Stimulated activated CD4-positive, alpha-beta T cell treated with anti-CD3 and anti-CD28 coated beads, Interleukin-15, amount 100 ng/mL, for 1 hour (primary cell): Measurements from ENCODE around the gene ZNF697.

ENCODE experiments used
- DNase-seq, 2 donors: peaks; one replicate each; pipeline ENCODE4 v3.0.0-alpha.2; 2020; ENCODE audit warnings: low read depth in 1 of 2, low spot score in 1 of 2

Gene ZNF697

DNA sequence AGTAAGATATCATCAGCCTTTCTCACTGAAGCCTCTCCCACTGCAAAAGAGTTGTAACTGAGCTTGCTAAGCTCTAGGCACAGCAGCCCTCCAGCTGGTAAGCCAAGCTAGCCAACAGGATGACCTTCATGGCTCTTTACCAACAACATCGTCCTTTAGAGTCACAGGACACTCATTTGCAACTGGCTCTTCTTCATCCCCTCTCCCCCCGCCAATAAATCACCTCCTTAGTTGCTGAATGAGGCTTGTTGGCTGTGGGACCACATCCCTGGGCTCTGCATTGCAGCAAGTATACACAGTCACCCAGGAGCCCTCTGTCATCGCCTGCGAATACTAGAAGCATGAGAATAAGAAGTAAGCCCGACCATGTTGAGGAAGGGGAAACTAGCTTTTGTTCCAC is 16.0 kb upstream of the ZNF697 start:
- DNase-seq = no peak

- no peak for DNase-seq
Observed at GRCh38 chr1:119662034-119662437, 14.0 kb upstream of the ZNF697 start.

- DNase-seq = no peak
Observed at GRCh38 chr1:119660253-119661083, 12.4 kb upstream of the ZNF697 start.

GRCh38 chr1:119659628-119660027 is 11.6 kb upstream of the ZNF697 start:
- no peak for DNase-seq

DNA sequence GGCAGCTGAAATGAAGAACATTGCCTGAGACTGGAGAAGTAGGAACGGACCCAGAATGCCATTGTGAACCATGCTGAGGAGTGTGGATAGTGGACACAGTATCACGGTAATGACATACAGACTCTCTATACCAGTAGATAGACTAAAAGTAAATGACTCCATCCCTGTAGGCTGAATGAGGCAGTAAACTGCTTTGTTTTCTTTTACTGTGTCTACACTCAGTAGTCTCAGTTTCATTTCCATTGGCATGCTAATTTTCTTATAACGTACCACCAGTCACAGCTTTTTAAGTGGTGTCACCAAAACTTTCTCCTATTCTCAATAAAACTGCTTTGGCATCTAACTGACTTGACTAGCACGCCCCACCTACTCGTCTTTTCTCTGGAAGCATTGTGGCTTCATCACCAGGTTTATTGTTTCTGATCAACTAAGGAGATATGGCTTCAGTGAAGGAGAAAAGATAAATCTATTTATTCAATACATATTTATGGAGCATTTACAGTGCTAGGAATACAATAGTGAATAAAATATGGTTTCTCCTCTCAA is 8.4 kb upstream of the ZNF697 start:
- no peak for DNase-seq

GRCh38 chr1:119655154-119655553 is 7.1 kb upstream of the ZNF697 start:
- no peak for DNase-seq

- no peak for DNase-seq
Observed at GRCh38 chr1:119653839-119654170, 5.7 kb upstream of the ZNF697 start.

- DNase-seq = no peak
Observed at GRCh38 chr1:119653135-119653838, 5.2 kb upstream of the ZNF697 start.

DNA sequence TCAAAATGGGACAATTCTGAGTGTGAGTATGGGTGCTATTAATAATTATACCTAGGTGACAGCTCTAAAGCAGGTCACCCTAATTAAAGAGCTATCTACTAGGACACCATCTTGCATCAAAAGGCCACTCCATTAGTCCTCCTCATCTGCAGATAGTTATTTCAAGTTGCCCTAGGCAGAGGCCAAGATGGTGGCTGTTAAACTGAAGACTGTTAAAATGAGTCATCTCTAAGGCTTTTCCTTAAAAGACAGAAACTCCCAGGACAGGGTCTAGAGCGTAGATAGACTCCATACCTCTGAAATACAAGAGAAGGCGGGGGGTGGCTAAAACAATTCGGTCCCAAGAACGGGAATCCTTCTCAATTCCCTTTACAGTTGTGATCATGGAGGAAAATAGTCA is 4.5 kb upstream of the ZNF697 start:
- no peak for DNase-seq

DNA sequence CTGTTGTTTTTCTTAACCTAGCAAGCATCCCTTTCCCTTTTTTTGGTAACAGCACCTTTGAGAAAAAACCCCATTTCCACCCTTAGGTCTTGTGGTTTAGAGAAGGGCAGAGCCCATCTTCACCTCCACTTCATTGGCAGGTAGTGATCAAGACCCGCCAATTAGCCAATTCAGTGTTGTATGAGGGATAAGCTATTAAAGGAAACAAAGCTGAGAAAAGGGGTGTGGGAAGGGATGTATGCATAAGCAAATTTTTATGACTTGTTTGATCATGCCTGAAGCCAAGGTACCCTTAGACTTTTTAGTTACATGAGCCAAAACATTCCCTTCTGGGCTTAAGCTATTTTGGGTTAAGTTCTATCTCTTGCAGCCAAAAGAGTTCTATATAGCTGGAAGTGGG is 3.6 kb upstream of the ZNF697 start:
- DNase-seq = no peak

DNA sequence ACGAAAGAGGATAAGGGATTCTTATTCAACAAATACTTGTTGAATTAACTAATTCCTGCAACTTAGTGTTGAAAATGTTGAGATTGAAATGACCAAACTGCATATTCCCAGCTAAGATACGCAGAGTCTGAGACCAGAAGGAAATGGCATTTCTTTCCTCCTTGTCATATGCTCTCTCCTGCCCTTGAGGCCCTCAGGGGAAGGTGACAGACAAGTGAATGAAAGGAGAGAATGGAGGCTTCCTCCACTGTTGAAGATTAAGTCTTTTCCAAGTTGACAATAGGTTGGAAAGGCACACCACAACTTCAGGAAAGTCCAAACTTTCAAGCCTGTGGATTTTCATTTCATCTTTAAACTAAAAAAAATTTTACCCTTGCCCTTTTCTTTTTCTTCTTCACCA is 3.1 kb upstream of the ZNF697 start:
- no peak for DNase-seq

DNA sequence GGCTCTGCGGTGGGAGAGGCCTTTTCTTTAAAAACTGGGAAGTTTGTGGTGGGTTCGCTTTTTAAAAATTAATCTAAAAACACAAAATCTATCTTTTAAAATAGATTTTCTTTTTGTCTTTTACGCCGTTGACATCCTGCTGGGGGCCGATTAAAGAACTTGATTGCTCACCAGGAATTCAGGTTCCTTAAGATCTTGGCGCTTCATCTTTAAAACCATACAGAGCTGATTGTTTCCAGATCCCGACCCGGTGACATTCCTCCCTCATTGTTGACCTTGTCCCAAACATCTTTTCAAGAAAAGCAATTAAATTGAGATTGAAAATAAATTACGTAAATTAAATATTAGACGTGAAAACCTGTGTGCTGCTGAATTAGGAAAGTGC is 546 bp upstream of the ZNF697 start:
- no peak for DNase-seq

- no peak for DNase-seq
Observed at GRCh38 chr1:119647228-119647733, 785 bp downstream of the ZNF697 start.

GRCh38 chr1:119646521-119647227 is 1.4 kb downstream of the ZNF697 start:
- no peak for DNase-seq

- no peak for DNase-seq
Observed at GRCh38 chr1:119639109-119639508, 9.0 kb downstream of the ZNF697 start.

GRCh38 chr1:119637710-119638109 is 10.4 kb downstream of the ZNF697 start:
- no peak for DNase-seq

DNA sequence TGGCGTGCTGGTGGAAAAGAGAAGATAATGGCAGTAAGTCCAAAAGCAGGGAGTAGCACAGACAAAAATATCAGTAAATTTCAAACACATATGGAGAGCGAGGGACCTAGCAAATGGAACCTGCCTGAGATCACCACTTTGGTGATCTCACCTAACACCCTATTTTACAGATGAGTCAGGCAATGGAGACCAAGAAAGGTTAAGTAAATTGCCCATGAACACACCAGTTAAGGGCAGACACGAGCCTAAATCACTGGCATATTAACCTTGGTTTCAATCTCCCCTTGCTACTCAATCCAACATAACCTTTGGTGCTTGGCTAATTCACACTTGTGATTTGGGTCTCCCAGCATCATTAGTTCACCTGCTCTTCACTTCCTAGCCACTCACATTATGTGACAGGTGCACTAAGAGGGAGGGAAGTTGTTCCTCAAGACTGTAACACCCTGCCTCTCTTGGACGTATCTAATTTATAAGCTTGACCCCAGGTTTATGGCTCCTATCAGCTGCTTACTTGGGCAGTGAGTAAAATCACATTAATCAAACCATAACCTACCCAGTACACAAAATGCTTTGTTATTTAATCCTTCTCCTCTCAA is 11.5 kb downstream of the ZNF697 start:
- DNase-seq = no peak

DNA sequence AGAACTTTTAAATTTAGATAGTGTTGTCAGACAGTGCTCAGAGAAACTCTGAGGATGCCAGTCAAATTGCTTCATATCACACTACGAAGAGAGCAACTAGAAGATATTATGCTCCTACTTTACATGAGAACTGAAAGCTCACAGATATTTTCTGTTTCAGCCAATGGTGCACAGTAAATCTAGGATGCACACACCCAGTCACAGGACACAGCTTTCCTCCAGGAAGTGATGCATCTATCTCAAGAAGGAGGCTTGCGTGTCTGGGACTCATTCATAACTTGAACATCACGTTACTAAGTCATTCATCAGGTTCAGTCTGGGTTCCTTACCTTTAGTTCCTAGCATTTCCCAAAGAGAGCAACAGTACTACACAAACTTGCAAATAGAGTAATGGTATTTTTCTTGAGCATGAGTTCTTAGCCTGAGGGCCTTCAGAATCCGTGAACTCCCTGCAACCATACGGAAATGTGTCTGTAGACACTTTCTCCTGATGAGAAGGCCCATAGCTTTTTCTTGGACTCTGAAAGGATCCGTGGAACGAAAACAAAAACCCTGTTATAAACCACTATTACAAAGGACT is 12.2 kb downstream of the ZNF697 start:
- DNase-seq = no peak

DNA sequence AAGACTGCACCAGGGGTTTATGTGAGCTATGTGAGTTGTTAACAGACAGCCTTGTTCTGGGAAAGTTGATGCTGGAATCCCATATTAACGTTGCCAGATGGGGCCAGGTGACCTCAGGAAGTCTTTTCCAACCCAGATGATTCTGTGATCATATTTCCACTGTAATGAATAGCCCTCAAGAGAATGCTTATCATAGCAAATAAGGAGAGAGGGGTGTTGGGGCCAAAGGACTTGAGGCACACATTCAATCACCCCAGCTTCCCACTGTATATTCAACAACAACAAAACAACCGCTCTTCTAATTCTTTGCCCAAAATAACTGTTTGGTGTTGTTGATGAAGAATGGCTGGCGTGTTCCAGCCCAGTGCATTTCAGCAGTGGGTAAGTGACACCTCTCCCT is 14.1 kb downstream of the ZNF697 start:
- no peak for DNase-seq

GRCh38 chr1:119633575-119633974 is 14.5 kb downstream of the ZNF697 start:
- no peak for DNase-seq

- DNase-seq = no peak
Observed at GRCh38 chr1:119632841-119633240, 15.2 kb downstream of the ZNF697 start.
